ENCODE measurements around the gene INTS4.

INTS4 gene

DNA sequence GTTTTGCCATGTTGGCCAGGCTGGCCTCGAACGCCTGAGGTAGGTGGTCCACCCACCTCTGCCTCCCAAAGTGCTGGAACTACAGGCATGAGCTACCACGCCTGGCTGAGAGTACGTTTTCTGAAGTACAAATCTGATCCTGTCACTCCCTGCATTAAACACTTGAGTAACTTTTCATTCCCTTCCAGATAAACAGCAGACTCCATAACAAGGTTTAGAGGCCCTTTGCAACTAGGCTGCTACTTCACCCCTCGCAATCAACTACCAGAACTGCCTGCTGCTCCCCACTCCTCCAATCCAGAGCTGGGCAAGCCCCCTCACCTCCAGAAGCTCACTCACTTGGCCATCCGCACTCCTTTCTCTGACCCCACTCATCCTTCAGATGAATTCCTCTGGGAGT, 27.1 kb upstream of the INTS4 start:
- ATAC-seq = no peak
- TF ChIP-seq BACH2 (CRISPR knock-in tag; IDR thresholded peaks at IDR 0.05; ENCODE audit: borderline replicate concordance) = no peak
- TF ChIP-seq ARNTL (CRISPR knock-in tag; IDR thresholded peaks at IDR 0.05; ENCODE audit: borderline replicate concordance, low read depth) = no peak
- no peak for TF ChIP-seq SNAI2 (CRISPR knock-in tag; IDR thresholded peaks at IDR 0.05)

DNA sequence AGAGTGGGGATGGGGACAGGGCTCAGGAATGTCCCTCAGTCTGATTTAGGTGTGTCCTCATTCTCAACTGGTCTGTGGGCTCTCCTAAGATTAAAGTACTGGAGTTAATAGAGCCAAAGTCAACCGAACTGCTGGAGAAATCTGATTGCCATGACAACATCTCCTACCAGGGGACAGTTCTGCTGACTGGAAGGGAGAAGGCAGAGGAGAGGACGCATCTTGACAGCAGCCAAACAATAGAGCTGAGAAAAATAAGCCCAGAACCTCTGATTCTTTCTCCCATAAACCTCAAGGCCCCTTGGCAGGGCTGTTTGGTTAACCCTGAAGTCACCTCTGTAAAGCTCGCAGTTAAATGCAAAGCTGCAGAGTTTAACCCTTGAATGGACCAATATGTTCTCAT, 25.8 kb upstream of the INTS4 start:
- peak; percentile 43 for ATAC-seq
- TF ChIP-seq SNAI2 (CRISPR knock-in tag; IDR thresholded peaks at IDR 0.05) (no peak), TCF4 (CRISPR knock-in tag; IDR thresholded peaks at IDR 0.05; ENCODE audit: borderline replicate concordance) (no peak), ISL1 (CRISPR knock-in tag; IDR thresholded peaks at IDR 0.05) (no peak), ZC3H10 (CRISPR knock-in tag; IDR thresholded peaks at IDR 0.05) (no peak), TOX (CRISPR knock-in tag; IDR thresholded peaks at IDR 0.05; ENCODE audit: borderline replicate concordance) (no peak), RARB (CRISPR knock-in tag; IDR thresholded peaks at IDR 0.05) (no peak), ZNF70 (CRISPR knock-in tag; IDR thresholded peaks at IDR 0.05) (no peak), ZFP30 (CRISPR knock-in tag; IDR thresholded peaks at IDR 0.05) (no peak), ZNF565 (CRISPR knock-in tag; conservative IDR thresholded peaks at IDR 0.05; ENCODE audit: low read depth) (no peak)
- TF ChIP-seq, protein P1, sequence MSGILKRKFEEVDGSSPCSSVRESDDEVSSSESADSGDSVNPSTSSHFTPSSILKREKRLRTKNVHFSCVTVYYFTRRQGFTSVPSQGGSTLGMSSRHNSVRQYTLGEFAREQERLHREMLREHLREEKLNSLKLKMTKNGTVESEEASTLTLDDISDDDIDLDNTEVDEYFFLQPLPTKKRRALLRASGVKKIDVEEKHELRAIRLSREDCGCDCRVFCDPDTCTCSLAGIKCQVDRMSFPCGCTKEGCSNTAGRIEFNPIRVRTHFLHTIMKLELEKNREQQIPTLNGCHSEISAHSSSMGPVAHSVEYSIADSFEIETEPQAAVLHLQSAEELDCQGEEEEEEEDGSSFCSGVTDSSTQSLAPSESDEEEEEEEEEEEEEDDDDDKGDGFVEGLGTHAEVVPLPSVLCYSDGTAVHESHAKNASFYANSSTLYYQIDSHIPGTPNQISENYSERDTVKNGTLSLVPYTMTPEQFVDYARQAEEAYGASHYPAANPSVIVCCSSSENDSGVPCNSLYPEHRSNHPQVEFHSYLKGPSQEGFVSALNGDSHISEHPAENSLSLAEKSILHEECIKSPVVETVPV (CRISPR knock-in tag; IDR thresholded peaks at IDR 0.05) = no peak
- TF ChIP-seq, protein P2, sequence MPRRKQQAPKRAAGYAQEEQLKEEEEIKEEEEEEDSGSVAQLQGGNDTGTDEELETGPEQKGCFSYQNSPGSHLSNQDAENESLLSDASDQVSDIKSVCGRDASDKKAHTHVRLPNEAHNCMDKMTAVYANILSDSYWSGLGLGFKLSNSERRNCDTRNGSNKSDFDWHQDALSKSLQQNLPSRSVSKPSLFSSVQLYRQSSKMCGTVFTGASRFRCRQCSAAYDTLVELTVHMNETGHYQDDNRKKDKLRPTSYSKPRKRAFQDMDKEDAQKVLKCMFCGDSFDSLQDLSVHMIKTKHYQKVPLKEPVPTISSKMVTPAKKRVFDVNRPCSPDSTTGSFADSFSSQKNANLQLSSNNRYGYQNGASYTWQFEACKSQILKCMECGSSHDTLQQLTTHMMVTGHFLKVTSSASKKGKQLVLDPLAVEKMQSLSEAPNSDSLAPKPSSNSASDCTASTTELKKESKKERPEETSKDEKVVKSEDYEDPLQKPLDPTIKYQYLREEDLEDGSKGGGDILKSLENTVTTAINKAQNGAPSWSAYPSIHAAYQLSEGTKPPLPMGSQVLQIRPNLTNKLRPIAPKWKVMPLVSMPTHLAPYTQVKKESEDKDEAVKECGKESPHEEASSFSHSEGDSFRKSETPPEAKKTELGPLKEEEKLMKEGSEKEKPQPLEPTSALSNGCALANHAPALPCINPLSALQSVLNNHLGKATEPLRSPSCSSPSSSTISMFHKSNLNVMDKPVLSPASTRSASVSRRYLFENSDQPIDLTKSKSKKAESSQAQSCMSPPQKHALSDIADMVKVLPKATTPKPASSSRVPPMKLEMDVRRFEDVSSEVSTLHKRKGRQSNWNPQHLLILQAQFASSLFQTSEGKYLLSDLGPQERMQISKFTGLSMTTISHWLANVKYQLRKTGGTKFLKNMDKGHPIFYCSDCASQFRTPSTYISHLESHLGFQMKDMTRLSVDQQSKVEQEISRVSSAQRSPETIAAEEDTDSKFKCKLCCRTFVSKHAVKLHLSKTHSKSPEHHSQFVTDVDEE (CRISPR knock-in tag; IDR thresholded peaks at IDR 0.05) = no peak
- TF ChIP-seq, protein P3, sequence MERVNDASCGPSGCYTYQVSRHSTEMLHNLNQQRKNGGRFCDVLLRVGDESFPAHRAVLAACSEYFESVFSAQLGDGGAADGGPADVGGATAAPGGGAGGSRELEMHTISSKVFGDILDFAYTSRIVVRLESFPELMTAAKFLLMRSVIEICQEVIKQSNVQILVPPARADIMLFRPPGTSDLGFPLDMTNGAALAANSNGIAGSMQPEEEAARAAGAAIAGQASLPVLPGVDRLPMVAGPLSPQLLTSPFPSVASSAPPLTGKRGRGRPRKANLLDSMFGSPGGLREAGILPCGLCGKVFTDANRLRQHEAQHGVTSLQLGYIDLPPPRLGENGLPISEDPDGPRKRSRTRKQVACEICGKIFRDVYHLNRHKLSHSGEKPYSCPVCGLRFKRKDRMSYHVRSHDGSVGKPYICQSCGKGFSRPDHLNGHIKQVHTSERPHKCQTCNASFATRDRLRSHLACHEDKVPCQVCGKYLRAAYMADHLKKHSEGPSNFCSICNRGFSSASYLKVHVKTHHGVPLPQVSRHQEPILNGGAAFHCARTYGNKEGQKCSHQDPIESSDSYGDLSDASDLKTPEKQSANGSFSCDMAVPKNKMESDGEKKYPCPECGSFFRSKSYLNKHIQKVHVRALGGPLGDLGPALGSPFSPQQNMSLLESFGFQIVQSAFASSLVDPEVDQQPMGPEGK (CRISPR knock-in tag; IDR thresholded peaks at IDR 0.05; ENCODE audit: borderline replicate concordance) = no peak

DNA sequence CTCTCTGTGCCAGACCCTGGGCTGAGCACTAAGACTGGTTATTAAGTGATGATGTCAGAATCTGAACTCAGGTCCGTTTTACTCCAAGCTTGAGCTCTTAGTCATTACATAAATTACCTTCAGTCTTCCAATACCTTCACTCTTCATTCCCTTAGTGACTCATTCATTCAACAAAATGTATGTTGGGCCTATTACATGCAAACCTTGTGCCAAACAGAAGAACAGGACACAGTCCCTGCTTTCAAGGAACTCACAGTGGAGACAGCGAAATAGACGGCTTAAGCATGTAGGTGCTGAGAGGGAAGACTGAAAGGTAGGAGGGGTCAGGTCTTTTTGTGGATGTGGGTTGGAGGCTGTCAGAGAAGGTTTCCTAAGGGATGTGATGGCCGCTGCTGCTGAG, 25.3 kb upstream of the INTS4 start:
- peak; percentile 50 for ATAC-seq
- TF ChIP-seq, protein P4, sequence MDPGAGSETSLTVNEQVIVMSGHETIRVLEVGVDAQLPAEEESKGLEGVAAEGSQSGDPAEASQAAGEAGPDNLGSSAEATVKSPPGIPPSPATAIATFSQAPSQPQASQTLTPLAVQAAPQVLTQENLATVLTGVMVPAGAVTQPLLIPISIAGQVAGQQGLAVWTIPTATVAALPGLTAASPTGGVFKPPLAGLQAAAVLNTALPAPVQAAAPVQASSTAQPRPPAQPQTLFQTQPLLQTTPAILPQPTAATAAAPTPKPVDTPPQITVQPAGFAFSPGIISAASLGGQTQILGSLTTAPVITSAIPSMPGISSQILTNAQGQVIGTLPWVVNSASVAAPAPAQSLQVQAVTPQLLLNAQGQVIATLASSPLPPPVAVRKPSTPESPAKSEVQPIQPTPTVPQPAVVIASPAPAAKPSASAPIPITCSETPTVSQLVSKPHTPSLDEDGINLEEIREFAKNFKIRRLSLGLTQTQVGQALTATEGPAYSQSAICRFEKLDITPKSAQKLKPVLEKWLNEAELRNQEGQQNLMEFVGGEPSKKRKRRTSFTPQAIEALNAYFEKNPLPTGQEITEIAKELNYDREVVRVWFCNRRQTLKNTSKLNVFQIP (CRISPR knock-in tag; IDR thresholded peaks at IDR 0.05; ENCODE audit: borderline replicate concordance, low read depth) = no peak
- no peak for TF ChIP-seq ZNF8 (CRISPR knock-in tag; IDR thresholded peaks at IDR 0.05)
- no peak for TF ChIP-seq ESRRG (CRISPR knock-in tag; IDR thresholded peaks at IDR 0.05)
- TF ChIP-seq, protein P5, sequence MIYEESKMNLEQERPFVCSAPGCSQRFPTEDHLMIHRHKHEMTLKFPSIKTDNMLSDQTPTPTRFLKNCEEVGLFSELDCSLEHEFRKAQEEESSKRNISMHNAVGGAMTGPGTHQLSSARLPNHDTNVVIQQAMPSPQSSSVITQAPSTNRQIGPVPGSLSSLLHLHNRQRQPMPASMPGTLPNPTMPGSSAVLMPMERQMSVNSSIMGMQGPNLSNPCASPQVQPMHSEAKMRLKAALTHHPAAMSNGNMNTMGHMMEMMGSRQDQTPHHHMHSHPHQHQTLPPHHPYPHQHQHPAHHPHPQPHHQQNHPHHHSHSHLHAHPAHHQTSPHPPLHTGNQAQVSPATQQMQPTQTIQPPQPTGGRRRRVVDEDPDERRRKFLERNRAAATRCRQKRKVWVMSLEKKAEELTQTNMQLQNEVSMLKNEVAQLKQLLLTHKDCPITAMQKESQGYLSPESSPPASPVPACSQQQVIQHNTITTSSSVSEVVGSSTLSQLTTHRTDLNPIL (CRISPR knock-in tag; IDR thresholded peaks at IDR 0.05; ENCODE audit: low read depth) = no peak
- TF ChIP-seq, protein P1 (CRISPR knock-in tag; IDR thresholded peaks at IDR 0.05) = no peak
- TF ChIP-seq RARB (CRISPR knock-in tag; IDR thresholded peaks at IDR 0.05) = no peak
